Subcutaneous adipose tissue (tissue), 4 donors: Measurements from ENCODE around the gene CASP7. TPM values are rescaled to one million over a fixed set of nuclear protein-coding genes. Genes with fewer than 3 reads are reported as not detected.

Experiments used
- CTCF ChIP-seq: fragments of 450-650 bp; IDR thresholded peaks from one replicate; pipeline ENCODE4 v1.5.1; 2016; ENCODE audit warnings: low read depth, mild to moderate bottlenecking, control low read depth, antibody characterized with exemption, moderate library complexity
- total RNA-seq, 4 donors: library from RNA; depleted of rRNA; stranded (reverse); fragments of >200 nt; gene quantifications; one replicate each; pipeline ENCODE4 v1.1.0, GENCODE V29; 2016

CASP7 gene
- total RNA-seq, 4 donors from 2014 or later = 18.5 to 27.4 (median 20.7) TPM

GRCh38 chr10:113742466-113742865 is 62.8 kb downstream of the CASP7 start:
- no peak for TF ChIP-seq CTCF

- TF ChIP-seq CTCF = no peak
Measured at GRCh38 chr10:113743594-113743993, 63.9 kb downstream of the CASP7 start.

- TF ChIP-seq CTCF = no peak
Measured at GRCh38 chr10:113745374-113745773, 65.7 kb downstream of the CASP7 start.

- no peak for TF ChIP-seq CTCF
Measured at GRCh38 chr10:113746217-113746957, 66.7 kb downstream of the CASP7 start.

GRCh38 chr10:113751181-113751732 is 71.5 kb downstream of the CASP7 start, which contains the start of gene PLEKHS1:
TSS of gene PLEKHS1 (plus strand) at chr10:113751682. CDS start at chr10:113755278, 3,596 bp downstream.
- TF ChIP-seq CTCF = no peak

GRCh38 chr10:113752553-113752952 is 72.8 kb downstream of the CASP7 start:
- no peak for TF ChIP-seq CTCF

GRCh38 chr10:113753020-113753692 is 73.4 kb downstream of the CASP7 start:
- no peak for TF ChIP-seq CTCF
